OCI-LY7 (cell line): Measurements from ENCODE around the gene DCD. TPM values are rescaled to one million over a fixed set of nuclear protein-coding genes. Genes with fewer than 3 reads are reported as not detected.

ENCODE experiments used
- BruUV-seq: library from RNA; stranded (reverse); fragments of 400-500 nt; replicated peaks from 2 replicates; lab custom pipeline; 2021; lab: Mats Ljungman, UMichigan
- CTCF ChIA-PET: fragments of 300-600 bp; sonication (Branson Sonifier 250); formaldehyde crosslinking; loops from one replicate; lab custom pipeline; 2022; ENCODE audit warnings: antibody characterized with exemption; ENCODE audit not compliant: unreplicated experiment; lab: Charles Lee
- POLR2A ChIA-PET: fragments of 300-600 bp; sonication (Branson Sonifier 250); formaldehyde crosslinking; loops from one replicate; lab custom pipeline; 2022; ENCODE audit warnings: antibody characterized with exemption; lab: Charles Lee
- DNase-seq: peaks from one replicate; pipeline ENCODE4 v3.0.0-alpha.2; 2015; ENCODE audit warnings: low spot score
- H2AFZ ChIP-seq: fragments of 200-600 bp; sonication (generic), shearing (Covaris generic); 2 replicates; pipeline ENCODE4 v1.6.1; 2014; ENCODE audit warnings: mild to moderate bottlenecking, antibody characterized with exemption, low read length, moderate library complexity
- H3K27ac ChIP-seq: fragments of 200-600 bp; sonication (generic); 2 replicates; pipeline ENCODE4 v1.5.1; 2014; ENCODE audit warnings: mixed run types, low read depth, mild to moderate bottlenecking, moderate library complexity, low read length, inconsistent platforms; ENCODE audit not compliant: poor library complexity, severe bottlenecking
- H3K36me3 ChIP-seq: fragments of 200-600 bp; sonication (generic); 2 replicates; pipeline ENCODE4 v1.6.1; 2014; ENCODE audit warnings: mild to moderate bottlenecking, antibody characterized with exemption, low read length, moderate library complexity, mixed read lengths; ENCODE audit not compliant: insufficient read depth
- H3K4me1 ChIP-seq: fragments of 200-600 bp; sonication (generic); 2 replicates; pipeline ENCODE4 v1.5.1; 2014; ENCODE audit warnings: mild to moderate bottlenecking, low read length; ENCODE audit not compliant: insufficient read depth, poor library complexity, severe bottlenecking
- H3K4me2 ChIP-seq: fragments of 200-600 bp; sonication (generic); 2 replicates; pipeline ENCODE4 v1.6.1; 2014; ENCODE audit warnings: mild to moderate bottlenecking, low read length
- H3K4me3 ChIP-seq: fragments of 200-600 bp; sonication (generic); 2 replicates; pipeline ENCODE4 v1.5.1; 2014; ENCODE audit warnings: mild to moderate bottlenecking, low read depth, low read length; ENCODE audit not compliant: poor library complexity, severe bottlenecking
- H3K79me2 ChIP-seq: fragments of 200-600 bp; sonication (generic); 2 replicates; pipeline ENCODE4 v1.6.1; 2016; ENCODE audit warnings: low read depth, mild to moderate bottlenecking, low read length, moderate library complexity, mixed read lengths; ENCODE audit not compliant: insufficient read depth
- H3K9me2 ChIP-seq: fragments of 200-600 bp; sonication (generic); 2 replicates; pipeline ENCODE4 v1.6.1; 2016; ENCODE audit warnings: mild to moderate bottlenecking, low read length, mixed read lengths; ENCODE audit not compliant: insufficient read depth
- H3K9me3 ChIP-seq: fragments of 200-600 bp; sonication (generic); 2 replicates; pipeline ENCODE4 v1.6.1; 2014; ENCODE audit warnings: mild to moderate bottlenecking, mixed run types, low read length, mixed read lengths
- H4K20me1 ChIP-seq: fragments of 200-600 bp; sonication (generic); 2 replicates; pipeline ENCODE4 v1.6.1; 2014; ENCODE audit warnings: mild to moderate bottlenecking, antibody characterized with exemption, low read length, moderate library complexity, mixed read lengths; ENCODE audit not compliant: insufficient read depth
- EZH2phosphoT487 ChIP-seq: fragments of 200-600 bp; sonication (generic); IDR thresholded peaks from 2 replicates; pipeline ENCODE4 v1.6.1; 2018; ENCODE audit warnings: low read depth, borderline replicate concordance, mild to moderate bottlenecking, mixed run types, antibody characterized with exemption, low read length, moderate library complexity, mixed read lengths
- intact Hi-C: fragments of 100-400 bp; cut with micrococcal nuclease; formaldehyde crosslinking; loops from one replicate; pipeline ENCODE4 v1.10.0; 2022; ENCODE audit not compliant: unreplicated experiment
- total RNA-seq, 2 experiments: library from RNA; depleted of rRNA in 1 of 2; stranded (reverse); fragments of >200 nt in 1 of 2; shearing (Covaris generic) in 1 of 2; gene quantifications; 2 replicates each; pipeline ENCODE4 v1.2.3, GENCODE V29; 2014 to 2022
- TF ChIP-seq, protein P1 (sequence below): fragments of 200-600 bp; sonication (generic); conservative IDR thresholded peaks from 2 replicates; pipeline ENCODE4 v1.5.1; 2014; ENCODE audit warnings: mild to moderate bottlenecking, antibody characterized with exemption, low read length, moderate library complexity, mixed read lengths

The DCD gene
- total RNA-seq, 2 experiments from 2014 or later: not detected

DNA sequence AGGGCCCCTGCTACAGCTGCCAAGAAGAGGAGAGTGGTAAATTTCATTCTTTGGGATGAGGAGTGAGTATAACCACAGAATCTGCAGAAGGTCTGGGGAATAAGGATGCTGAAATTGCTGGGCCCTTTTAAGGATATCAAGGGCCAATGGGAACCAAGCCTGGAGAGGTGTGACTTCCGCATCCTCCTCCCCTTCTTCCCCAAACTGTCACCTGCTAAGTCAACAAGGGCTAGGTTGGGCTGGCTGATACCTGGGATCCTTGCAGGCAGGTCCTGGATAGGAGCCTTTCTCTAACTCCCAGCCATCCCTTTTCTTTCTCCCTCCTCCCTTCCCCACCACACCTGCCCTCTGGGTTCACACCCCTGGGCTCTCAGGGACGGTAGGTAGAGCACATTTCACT is 13.4 kb downstream of the DCD start, which contains the start of gene LACRT:
LACRT (minus strand) TSS at position 101 of the 400 bp plus-strand sequence; CDS start at position 47, 54 bp downstream.
- Histone ChIP-seq H3K36me3 (no peaks in the 10 kb centered on the region), H3K79me2 (no peaks in the 10 kb centered on the region), H3K4me3 (no peak within 1 kb of the TSS), H2AFZ (no peak within 1 kb of the TSS), H3K4me2 (no peak within 1 kb of the TSS), H4K20me1 (no peaks in the 10 kb centered on the region), H3K27ac (no peak within 1 kb of the TSS), H3K9me2 (no peaks in the 10 kb centered on the region), H3K4me1 (no peaks in the 10 kb centered on the region), H3K9me3 (no peaks in the 10 kb centered on the region)
- TF ChIP-seq, protein P1, sequence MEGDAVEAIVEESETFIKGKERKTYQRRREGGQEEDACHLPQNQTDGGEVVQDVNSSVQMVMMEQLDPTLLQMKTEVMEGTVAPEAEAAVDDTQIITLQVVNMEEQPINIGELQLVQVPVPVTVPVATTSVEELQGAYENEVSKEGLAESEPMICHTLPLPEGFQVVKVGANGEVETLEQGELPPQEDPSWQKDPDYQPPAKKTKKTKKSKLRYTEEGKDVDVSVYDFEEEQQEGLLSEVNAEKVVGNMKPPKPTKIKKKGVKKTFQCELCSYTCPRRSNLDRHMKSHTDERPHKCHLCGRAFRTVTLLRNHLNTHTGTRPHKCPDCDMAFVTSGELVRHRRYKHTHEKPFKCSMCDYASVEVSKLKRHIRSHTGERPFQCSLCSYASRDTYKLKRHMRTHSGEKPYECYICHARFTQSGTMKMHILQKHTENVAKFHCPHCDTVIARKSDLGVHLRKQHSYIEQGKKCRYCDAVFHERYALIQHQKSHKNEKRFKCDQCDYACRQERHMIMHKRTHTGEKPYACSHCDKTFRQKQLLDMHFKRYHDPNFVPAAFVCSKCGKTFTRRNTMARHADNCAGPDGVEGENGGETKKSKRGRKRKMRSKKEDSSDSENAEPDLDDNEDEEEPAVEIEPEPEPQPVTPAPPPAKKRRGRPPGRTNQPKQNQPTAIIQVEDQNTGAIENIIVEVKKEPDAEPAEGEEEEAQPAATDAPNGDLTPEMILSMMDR: no peak
- POLR2A ChIA-PET: interaction anchor here (0.7 kb wide), 1 partner anchor 410 kb away, joined by 3 read pairs; no protein-coding TSS in a partner anchor
- CTCF ChIA-PET: no interaction called here
- intact Hi-C loops: no loop called here
- no peak for DNase-seq
- no TSS peak for BruUV-seq

DNA sequence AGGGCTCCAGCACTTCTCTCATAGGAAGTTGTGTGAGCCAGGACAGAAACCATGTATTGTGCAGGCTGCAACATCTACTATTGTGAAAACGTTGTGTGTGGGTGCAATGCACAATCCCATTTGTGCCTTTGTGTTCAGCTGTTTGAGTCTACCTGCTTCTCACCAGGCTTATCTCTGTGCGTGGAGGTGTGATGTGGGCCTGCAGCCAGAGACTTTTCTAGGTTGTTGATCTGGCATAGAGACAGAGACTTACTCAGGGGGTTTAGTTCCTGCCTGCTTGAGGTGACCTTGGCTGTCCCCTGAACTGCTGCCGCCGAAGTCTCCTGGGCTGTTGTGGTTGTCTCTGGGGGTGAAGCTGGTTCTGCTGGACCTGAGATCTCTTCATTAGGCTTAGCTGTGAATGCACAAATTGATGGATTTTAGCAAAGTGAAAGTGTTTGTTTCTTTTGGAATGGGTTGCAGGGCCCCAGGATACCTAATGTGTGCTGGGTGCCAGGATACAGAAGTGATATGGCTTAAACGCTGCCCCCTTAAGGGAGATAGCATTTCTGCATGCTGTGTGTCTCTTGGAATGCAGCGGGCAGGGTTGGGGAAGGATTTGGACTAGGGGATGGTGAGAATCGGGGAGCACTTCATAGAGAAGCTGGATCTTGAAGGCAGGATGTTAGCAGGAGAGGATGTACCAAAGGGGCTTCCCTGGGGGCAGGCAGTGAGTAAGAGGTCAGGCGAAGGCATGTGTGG is 16.0 kb downstream of the DCD start:
- intact Hi-C loops: no loop called here

DNA sequence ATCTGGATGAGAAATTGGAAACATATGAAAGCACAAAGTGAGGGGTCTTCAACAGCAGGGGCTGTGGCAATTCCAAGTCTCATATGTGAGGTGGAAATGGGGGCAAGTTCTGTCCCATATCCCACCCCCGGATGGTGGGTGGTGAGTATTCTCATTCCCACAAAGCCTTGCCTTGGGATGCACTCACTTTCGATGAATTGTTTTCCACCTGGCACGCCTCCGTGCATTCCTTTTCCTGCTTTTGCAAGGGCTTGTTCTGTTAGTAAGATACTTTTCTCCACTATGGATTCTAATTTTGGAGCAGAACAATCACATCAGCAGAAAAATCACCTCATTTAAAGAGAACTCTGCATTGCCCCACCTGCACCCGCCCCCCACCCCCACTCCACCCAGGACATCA is 16.6 kb downstream of the DCD start:
- H3K9me3 ChIP-seq: peaks cover 9% of the 10 kb centered on the region; the same call in 1 of the 2 replicates
- H3K4me1 ChIP-seq: no peaks in the 10 kb centered on the region
- ChIA-PET CTCF (no interaction called here), POLR2A (interaction anchor here (0.6 kb wide), 1 partner anchor 650 kb away, joined by 3 read pairs; no protein-coding TSS in a partner anchor)
- BruUV-seq: no TSS peak
- no peak for DNase-seq
- no peaks in the 10 kb centered on the region for H4K20me1 ChIP-seq
- no peak overlapping the region for H3K4me3 ChIP-seq
- no peaks in the 10 kb centered on the region for H3K9me2 ChIP-seq
- no peak overlapping the region for H3K27ac ChIP-seq
- no peaks in the 10 kb centered on the region for H3K36me3 ChIP-seq
- no peak overlapping the region for H3K4me2 ChIP-seq
- H2AFZ ChIP-seq: no peak overlapping the region
- H3K79me2 ChIP-seq: no peaks in the 10 kb centered on the region
- intact Hi-C loops: no loop called here
- TF ChIP-seq EZH2phosphoT487: no peak
- TF ChIP-seq, protein P1: no peak

More for the DNA sequence above, 16.0 kb downstream of the DCD start:
- BruUV-seq: no TSS peak
- Histone ChIP-seq H3K4me3 (no peak overlapping the region), H3K27ac (no peak overlapping the region), H3K36me3 (no peaks in the 10 kb centered on the region), H4K20me1 (no peaks in the 10 kb centered on the region), H3K79me2 (no peaks in the 10 kb centered on the region), H2AFZ (no peak overlapping the region), H3K9me2 (no peaks in the 10 kb centered on the region), H3K9me3 (peaks cover 9% of the 10 kb centered on the region; the same call in 1 of the 2 replicates), H3K4me2 (no peak overlapping the region), H3K4me1 (no peaks in the 10 kb centered on the region)
- DNase-seq: no peak
- TF ChIP-seq, protein P1: peak; percentile 44; the same call in 1 of the 2 replicates
- no peak for TF ChIP-seq EZH2phosphoT487
- CTCF ChIA-PET: no interaction called here
- POLR2A ChIA-PET: no interaction called here
